Urothelium cell line (cell line): Measurements from ENCODE around the gene KRT14.
"Not testable (repeated sequence)": the region's sequence is repeated elsewhere in the genome, so short reads cannot be mapped to it uniquely, and the experiment has no call there.

Experiments
- DNase-seq: peaks from one replicate; pipeline ENCODE4 v3.0.0; 2011; ENCODE audit warnings: low spot score, mixed read lengths
- FAIRE-seq: peaks from 2 replicates; lab custom pipeline; 2011; peaks lifted over from hg19 to GRCh38; lab: Jason Lieb, UNC

KRT14 gene

GRCh38 chr17:41610061-41610517 lies 23.4 kb upstream of the KRT14 start:
- DNase-seq, FAIRE-seq: not testable (repeated sequence)

- not testable (repeated sequence) for FAIRE-seq, DNase-seq
These were observed 20.2 kb upstream of the KRT14 start for GRCh38 chr17:41606930-41607329.

GRCh38 chr17:41602524-41602923 lies 15.8 kb upstream of the KRT14 start:
- DNase-seq (no peak), FAIRE-seq (no peak)

- DNase-seq = no peak
- FAIRE-seq = no peak
These were observed 13.6 kb upstream of the KRT14 start for GRCh38 chr17:41600318-41600717.

- DNase-seq (no peak), FAIRE-seq (peak; percentile 30)
These were observed 13.0 kb upstream of the KRT14 start for GRCh38 chr17:41599680-41600079.

GRCh38 chr17:41595585-41595984 lies 8.9 kb upstream of the KRT14 start:
- FAIRE-seq = no peak

GRCh38 chr17:41594363-41594915 lies 7.7 kb upstream of the KRT14 start:
- FAIRE-seq (no peak), DNase-seq (no peak)

More at GRCh38 chr17:41595585-41595984, 8.9 kb upstream of the KRT14 start:
- DNase-seq = no peak

GRCh38 chr17:41593306-41593981 lies 6.7 kb upstream of the KRT14 start:
- no peak for DNase-seq
- FAIRE-seq = no peak

GRCh38 chr17:41592601-41593305 lies 6.1 kb upstream of the KRT14 start:
- no peak for DNase-seq
- no peak for FAIRE-seq

- no peak for FAIRE-seq
- no peak for DNase-seq
These were observed 2.6 kb upstream of the KRT14 start for GRCh38 chr17:41589301-41589700.

- no peak for FAIRE-seq
- no peak for DNase-seq
These were observed 1.6 kb upstream of the KRT14 start for GRCh38 chr17:41588126-41588810.

GRCh38 chr17:41585301-41586056 lies 1.2 kb downstream of the KRT14 start:
- FAIRE-seq (peak; percentile 71), DNase-seq (no peak)

GRCh38 chr17:41584331-41584927 lies 2.3 kb downstream of the KRT14 start:
- FAIRE-seq = peak; percentile 89
- peak; percentile 31 for DNase-seq

- no peak for DNase-seq
These were observed 3.3 kb downstream of the KRT14 start for GRCh38 chr17:41583137-41584127.

GRCh38 chr17:41582061-41582968 lies 4.4 kb downstream of the KRT14 start:
- DNase-seq, FAIRE-seq: not testable (repeated sequence)

More at GRCh38 chr17:41583137-41584127, 3.3 kb downstream of the KRT14 start:
- peak; percentile 81 for FAIRE-seq

- no peak for FAIRE-seq
- DNase-seq = no peak
These were observed 5.2 kb downstream of the KRT14 start for GRCh38 chr17:41581366-41582060.

GRCh38 chr17:41580687-41581365 lies 5.9 kb downstream of the KRT14 start:
- FAIRE-seq (no peak), DNase-seq (no peak)
